CD4-positive, alpha-beta T cell treated with Interferon alpha-2 for 1 hour (primary cell): ENCODE data around the gene FHIT.
"Not testable (repeated sequence)": the region's sequence is repeated elsewhere in the genome, so short reads cannot be mapped to it uniquely, and the experiment has no call there.

ENCODE experiments used
- DNase-seq, 2 donors: peaks; one replicate each; pipeline ENCODE4 v3.0.0-alpha.2; 2020 to 2022

Gene FHIT

DNA sequence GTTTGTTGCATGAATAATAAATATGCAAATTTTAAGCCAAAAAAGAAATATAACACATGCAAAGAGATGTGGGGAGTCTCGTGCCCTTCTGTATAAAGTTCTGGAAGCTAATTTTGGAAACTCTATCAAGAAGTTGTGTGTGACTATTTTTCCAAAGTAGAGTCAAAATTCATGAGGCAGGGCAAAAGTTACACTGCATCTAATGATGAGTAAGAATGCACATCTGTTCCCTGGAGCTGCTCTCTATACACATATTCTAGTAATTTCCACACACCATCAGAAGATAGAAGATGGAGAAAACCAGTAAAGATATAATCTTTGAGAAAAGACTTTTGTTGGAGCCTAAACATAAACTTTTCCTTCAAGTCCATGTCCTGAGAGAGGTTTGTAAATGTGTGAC, 199.6 kb downstream of the FHIT start:
- no peak for DNase-seq

DNA sequence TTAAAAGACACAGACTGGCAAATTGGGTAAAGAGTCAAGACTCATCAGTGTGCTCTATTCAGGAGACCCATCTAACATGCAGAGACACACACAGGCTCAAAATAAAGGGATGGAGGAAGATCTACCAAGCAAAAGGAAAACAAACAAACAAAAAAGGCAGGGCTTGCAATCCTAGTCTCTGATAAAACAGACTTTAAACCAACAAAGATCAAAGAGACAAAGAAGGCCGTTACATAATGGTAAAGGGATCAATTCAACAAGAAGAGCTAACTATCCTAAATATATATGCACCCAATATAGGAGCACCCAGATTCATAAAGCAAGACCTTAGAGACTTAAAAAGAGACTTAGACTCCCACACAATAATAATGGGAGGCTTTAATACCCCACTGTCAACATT, 206.1 kb downstream of the FHIT start:
- not testable (repeated sequence) for DNase-seq

DNA sequence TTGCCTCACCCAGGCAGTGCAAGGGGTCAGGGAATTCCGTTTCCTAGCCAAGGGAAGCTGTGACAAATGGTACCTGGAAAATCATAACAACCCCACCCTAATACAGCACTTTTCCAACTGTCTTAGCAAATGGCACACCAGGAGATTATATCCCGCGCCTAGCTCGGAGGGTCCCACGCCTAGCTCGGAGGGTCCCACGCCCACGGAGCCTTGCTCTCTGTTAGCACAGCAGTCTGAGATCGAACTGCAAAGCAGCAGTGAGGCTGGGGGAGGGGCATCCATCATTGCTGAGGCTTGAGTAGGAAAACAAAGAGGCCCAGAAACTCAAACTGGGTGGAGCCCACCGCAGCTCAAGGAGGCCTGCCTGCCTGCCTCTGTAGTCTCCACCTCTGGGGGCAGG, 208.1 kb downstream of the FHIT start:
- DNase-seq = no peak

DNA sequence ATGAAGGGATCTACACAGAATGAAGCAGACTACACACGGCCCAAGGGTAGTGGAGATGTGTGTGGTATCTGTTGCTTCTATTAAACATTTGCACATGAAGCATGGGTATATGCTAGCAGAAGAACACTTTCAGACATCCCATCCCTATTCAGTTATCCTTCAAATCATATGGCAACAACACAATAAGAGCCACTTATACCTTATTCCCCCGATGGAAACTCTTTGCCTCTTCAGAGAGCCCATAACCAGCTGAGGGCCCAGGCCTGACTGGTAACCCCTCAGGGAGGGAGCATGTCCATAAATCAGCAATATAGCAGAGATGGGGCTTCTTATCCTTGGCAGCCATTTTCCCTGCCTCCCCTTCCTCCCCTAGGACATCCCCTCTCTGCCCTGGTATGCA, 210.6 kb downstream of the FHIT start:
- no peak for DNase-seq

DNA sequence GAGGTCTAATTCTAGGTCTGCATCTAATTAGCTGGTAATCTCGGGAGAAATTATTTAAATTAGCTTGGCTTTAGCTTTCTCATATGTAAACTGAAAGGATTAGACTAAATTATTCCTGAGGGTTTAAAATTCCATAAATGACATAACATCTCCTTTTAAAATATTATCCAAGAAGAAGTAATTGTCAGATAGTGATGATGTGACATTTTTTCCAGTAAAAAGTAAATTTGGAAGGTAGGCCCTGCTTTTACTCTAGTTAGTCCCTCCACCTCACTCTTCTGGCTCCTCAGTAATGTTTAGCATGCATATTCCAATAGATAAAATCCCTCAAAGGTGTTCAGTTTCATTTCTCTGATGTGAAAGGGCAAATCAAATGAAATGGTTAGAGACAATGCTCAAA, 215.7 kb downstream of the FHIT start:
- DNase-seq = no peak

DNA sequence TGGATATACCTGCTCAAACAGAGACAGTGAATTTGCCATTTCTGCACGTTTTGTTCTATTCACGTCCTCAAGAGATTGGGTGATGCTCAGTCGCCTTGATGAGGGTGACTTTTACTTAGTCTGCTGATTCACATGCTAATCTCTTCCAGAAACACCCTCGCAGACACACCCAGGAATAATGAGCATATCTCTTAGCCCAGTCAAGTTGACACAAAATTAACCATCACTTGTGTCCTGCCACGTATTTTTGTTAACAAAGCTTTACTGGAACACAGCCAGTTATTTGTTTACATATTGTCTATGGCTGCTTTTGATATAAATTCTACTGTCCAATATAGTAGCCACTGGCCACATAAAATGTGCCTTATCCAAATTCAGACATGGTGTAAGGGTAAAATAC, 218.3 kb downstream of the FHIT start:
- DNase-seq = no peak

DNA sequence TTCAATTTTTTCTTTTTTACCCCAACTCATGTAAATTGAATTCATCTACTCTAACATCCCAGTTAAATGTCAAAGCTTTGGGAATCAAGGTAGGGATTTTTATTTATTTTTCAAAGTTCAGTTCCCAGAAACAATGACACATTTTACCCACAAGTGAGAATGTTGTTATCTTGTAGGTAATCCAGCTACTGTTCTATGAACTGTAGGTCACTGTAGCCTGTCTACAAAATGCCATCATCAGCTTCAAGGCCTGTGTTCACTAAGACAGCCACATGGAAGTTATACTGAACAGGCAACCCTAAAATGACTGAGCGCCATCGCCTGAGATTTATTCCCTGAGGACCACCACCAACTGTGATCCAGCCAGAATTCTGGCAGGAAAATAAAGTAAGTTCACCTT, 219.7 kb downstream of the FHIT start:
- DNase-seq = no peak

DNA sequence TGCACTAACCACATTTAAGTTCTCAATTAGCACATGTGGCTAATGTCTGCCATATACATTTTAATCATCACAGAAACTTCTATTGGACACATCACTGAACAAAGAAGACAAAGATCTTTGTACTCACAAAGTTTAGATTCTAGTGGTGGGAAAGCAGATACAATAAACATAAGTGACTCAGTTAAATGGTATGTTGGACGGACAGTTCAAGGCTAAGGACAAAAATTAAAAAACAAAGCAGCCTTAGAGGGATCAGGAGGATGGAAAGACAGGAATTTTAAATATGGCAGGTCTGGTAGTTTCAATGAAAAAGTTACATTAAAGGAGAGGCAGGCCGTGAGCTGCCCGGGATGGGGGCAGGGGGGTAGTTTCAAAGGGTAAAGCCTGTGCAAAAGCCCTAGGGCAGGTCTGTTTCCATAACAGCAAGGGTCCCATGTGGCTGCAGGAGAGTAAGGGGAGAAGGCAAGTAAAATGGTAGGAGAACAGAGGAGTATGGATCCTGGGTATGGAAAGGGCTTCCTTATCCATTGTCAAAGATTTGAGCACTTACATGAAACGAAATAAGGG, 220.7 kb downstream of the FHIT start:
- no peak for DNase-seq

DNA sequence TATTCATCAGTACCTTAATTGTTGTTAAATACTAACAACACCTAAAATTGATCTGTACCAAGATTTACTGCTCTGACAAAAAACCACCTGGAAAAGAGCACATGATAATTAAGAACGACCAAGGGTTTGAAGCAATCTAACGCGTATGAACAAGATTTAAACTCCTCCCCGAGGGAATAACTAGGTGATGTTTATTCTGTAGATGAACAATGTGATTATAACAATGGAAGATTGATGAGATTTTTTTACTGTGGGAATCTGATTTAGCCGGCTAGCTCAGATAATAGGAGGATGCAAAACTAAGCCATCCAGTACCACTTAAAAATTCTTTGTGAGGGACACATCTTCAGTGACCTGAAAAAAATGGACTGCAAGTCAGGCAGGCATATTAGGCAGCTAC, 222.1 kb downstream of the FHIT start:
- DNase-seq = no peak

DNA sequence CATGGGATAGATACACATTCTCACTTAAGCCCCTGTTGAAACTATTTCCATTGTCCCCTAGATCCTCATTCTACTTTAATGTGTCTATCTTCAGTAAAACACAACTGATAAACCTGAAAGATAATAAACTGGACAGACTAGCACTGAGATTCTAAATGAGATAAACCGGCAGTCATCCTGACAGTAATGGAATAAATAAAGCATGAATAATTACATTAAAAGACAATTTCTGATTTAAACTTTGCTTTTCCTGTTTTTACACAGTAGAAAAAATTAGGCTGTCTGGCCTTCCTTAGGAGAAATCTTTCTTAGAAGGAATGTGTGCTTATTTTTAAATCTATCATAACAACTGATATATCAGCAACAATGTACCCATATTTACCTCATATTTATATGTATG, 232.4 kb downstream of the FHIT start:
- no peak for DNase-seq

DNA sequence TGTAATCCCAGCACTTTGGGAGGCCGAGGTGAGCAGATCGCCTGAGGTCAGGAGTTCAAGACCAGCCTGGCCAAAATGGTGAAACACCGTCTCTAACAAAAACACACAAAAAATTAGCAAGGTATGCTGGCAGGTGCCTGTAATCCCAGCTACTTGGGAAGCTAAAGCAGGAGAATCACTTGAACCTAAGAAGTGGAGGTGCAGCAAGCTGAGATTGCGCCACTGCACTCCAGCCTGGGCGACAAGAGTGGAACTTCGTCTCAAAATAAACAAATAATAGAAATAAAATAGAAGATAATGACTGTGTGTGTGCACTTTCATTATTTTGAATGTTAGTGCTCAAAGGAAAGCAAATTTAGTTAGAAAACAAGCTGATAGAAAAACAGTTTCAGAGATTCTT, 234.2 kb downstream of the FHIT start:
- not testable (repeated sequence) for DNase-seq

DNA sequence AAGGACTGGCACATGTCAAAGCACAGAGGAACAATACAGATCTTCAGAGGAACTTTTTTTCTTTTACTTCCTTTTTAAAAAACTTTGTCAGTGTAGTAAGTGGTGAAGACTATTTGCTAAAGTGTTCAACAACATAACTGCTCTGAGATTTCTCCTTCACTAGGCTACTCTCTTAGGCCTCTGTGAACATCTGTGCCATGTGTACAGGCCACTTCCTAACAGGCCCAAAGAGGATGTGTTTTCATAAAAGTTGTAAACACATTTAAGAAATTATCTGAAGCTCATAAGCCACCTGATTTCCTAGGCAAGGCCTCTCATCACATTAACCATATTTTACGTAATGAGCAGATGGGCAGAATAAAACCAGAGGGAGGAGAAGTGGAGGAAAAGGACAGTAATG, 235.4 kb downstream of the FHIT start:
- no peak for DNase-seq

DNA sequence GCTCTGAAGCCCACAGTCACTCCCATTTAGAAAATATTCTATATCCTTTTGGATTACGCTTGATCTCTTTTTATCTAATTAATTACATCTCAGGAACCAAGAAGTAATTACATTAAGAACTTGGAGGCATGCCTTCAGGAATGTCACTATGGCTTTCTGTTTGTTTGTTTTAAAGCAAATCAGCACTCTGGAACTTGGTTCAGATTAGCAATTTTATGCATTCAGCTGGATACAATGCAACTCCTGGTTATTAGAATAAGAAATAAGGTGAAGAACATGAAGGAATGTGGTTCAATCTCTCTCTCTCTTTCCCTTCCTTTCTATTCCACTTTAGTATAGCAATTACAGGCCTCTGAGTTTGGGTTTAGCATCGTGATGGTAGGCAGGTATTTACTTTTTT, 235.8 kb downstream of the FHIT start:
- DNase-seq = no peak

DNA sequence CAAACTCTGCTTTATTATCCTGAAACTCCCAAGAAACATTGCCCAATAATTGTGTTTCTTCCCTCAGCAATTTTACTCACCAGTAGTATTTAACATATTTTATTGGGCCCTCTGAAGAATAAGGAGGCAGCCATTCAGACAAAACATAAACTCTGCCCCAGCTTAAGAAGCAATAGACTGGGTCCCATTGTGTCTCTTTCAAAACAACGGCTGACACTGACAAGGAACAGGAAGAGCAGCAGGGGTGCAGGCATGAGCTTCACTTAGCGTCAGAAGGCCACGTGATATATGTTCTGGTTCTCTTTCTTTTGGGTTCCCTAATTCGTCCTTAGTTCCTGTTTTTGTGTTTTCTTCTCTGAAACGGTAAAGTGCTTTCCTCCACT, 242.3 kb downstream of the FHIT start:
- peak in 1 of 2 donors; percentile 41 for DNase-seq

DNA sequence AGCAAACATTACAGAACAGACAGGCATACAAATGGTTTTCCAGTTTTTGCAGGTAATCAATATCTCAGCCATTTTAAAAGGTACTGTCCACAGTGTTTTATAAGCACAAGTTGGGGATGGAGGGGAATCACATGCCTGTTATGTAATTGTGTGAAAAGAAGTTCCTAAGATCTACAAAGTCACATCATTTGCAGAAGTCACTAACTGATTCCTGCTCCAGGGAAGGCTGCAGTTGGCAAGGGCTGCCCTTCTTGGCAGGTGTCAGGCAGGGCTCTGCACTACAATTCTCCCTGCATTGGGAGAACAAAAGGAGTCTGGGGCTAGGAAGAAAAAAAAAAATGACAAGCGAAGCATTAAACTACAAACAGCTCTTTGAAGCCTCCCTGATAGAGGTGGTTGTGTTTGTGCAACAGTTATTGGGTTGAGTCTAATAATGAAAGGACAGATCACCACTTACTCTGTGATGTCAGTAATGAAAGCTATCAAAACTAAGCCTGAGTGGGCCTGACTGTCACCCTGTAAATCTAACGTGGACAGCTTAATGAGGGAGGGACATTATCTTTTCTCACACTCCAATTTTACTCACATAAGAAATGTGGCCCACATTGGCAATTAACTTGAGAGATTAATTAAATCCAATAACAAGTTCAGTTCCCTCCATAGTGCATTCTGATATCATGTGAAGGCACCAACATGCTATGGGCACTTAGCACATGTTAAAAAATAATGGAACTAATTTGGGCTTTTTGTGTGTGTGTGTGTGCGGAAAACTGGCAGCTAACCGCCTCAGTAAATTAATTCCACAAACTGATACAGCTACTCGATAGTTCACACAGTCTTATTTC, 242.9 kb downstream of the FHIT start:
- DNase-seq = no peak

DNA sequence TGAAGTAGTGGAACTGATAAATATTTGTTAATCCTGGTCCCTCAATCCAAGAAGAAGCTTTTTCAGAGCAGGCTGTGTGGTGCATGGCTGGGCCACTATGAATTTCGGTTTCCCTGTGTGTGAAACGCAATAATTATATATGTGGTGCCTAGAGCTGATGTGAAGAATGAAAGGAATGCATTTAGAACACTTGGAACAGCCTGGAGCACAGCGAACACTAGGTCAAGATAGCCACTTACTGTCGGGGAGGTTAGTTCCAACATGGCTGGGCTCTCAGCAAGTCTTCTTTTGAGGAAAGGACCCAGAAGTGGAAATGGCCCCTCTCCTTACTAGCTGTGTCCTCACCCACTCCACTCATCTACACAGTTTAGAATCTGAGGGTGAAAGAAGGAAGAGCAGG, 245.7 kb downstream of the FHIT start:
- no peak for DNase-seq

DNA sequence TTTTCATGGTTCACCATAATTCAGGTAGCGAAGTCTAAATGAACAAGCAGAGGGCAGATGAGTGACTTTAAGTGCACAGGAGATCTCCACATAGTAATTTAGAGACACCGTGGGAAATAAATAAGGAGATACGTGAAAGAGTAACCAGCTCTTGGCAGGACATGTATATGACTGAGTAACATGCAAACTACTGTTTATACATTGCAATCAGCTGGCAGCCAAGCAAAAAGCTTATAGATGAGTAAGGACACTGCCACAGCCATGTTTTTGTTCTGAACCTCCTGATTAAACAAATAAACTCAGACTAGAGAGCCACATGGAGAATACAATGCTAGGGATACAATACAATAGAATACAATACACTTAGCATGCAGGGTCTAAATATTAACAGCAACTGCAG, 252.4 kb downstream of the FHIT start:
- DNase-seq = no peak

DNA sequence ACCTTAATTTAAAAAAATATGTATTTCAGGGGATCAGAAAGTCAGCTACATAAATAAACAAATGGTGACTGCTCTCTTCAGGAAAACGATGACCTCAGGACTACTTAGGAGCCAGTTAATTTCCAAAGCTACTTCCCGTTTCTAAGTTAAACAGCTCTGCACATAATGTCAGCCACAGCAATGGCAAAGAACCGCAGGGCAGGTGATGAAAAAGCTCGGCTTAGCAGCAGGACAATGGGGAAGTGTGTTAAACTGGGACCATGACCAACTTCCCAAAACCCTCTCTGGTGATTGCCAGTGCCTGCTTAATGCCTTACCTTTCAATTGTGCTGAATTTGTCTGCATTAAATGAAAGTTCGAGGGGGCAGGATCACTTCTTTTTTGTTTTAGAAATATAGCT, 258.9 kb downstream of the FHIT start:
- DNase-seq = peak in 1 of 2 donors; percentile 12

DNA sequence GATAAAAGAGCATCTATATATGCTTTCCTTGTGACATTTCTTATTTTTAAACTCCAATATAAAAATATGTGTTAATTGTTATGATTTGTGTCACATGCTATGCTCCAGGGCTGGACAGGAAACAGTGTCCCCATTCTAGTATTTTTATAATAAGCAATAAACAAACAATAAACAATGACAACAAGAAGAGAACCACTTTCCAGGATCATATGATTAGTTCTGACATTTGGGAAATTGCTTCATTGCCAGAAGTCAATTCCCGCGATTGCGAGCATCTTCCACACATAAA, 260.9 kb downstream of the FHIT start:
- no peak for DNase-seq

DNA sequence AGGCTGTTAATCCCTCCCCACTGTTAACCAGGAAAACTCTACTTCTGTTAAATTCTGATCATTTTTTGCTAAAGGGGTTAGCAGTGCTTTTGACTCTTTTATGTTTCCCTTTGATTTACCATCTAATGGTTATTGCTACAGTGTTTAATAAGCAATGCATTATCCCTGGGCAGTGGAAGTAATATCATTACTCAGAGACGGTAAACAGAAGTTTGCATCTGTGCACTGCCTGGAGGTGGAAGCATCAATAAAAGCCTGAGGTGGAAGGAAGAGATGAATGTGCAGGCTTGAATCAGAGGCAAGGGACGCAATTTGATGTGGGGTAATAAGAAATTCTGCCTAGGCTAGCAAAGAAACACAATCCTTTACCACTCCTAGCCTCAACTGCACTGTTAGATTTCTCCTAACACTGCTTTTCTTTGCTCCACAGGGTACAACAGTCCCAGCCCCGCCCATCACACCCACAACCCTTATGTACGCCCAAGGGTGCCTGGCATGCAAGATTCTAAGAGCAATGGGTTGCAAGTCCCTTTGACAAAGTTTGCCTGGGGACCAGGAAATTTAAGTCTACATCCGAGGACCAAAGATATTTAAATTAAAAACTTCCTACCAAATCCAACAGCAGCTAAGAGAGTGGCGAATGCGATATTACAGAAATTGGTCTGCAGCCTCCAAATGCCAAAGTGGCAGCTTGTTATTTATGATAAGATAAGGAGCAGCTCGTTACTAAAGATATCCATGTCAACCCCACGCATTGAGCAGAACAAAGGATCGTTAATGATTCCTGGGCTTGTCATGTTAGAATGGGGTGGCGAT, 261.4 kb downstream of the FHIT start:
- DNase-seq = no peak

DNA sequence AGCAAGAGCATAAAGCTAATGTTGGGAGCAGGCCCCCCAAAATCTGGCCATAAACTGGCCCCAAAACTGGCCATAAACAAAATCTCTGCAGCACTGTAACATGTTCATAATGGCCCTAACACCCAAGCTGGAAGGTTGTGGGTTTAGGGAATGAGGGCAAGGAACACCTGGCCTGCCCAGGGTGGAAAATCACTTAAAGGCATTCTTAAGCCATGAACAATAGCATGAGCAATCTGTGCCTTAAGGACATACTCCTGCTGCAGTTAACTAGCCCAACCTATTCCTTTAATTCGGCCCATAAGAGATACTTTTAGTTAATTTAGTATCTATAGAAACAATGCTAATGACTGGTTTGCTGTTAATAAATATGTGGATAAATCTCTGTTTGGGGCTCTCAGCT, 264.1 kb downstream of the FHIT start:
- DNase-seq = not testable (repeated sequence)

DNA sequence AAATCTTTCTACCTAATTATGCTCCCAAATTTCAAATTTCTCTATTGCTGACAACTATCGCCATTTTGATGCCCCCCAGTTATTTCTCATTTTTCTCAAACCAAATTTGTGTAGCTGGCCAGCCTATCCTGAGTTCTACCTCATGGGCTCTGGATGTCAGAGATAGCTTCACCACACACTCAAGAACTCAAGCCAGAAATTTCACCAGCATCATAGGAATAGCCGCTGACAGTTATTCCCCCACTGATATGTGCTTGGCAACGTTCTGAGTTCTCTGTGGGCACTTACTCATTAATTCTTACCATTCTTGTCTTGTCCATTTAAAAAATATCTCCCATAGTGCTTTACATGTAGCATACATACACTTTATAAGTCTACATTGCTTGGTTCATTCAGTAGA, 264.7 kb downstream of the FHIT start:
- DNase-seq = no peak

DNA sequence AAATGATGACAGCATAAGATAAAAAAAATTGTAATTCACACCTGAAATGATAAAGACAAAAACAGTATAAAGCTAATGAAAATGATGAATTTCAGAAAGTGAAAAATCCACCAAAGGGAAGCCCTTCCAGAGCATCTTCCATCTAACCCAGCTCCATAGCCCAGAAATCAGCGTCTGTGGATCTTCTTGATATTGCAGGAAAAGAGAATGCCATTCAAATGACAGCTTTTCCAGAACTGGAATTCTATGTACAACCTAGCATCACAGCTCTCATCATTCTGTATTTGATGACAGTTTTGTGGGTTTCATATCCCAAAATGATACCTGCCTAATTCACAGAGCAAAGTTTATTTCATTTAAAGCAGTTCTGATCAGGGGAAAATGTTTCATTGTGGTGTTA, 267.3 kb downstream of the FHIT start:
- no peak for DNase-seq

DNA sequence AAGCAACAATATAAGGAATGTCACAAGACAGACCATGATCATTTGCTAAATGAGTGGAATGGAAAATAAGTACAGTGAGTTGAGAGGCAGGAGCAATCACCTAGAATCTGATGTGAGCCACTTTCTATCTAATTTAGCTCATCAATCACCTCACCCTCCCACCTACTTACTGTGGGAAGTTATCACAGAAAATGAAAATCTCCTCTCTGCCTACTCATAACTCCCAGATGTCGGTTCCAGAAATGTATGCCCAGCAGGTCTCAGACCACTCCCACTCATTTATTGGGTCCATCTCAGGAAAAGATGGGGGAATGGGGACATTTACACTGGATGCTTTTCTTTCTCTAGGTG, 270.9 kb downstream of the FHIT start:
- no peak for DNase-seq
